Ascending aorta (tissue), 2 donors: ENCODE data around the gene PPIL1. TPM values are rescaled to one million over a fixed set of nuclear protein-coding genes. Genes with fewer than 3 reads are reported as not detected.

Source experiments
- DNase-seq, 2 donors: peaks; one replicate each; pipeline ENCODE4 v3.0.0-alpha.2; 2019; ENCODE audit warnings: low spot score in 2 of 2
- H3K27ac ChIP-seq, 2 donors: fragments of 200-600 bp; sonication (generic); one replicate each; pipeline ENCODE4 v1.5.1; 2016 to 2017; ENCODE audit warnings: mild to moderate bottlenecking in 1 of 2
- H3K27me3 ChIP-seq: fragments of 200-600 bp; sonication (generic); one replicate; pipeline ENCODE4 v1.5.1; 2017
- H3K36me3 ChIP-seq, 2 donors: fragments of 200-600 bp; sonication (generic); one replicate each; pipeline ENCODE4 v1.5.1; 2016
- H3K4me1 ChIP-seq, 2 donors: fragments of 200-600 bp; sonication (generic); one replicate each; pipeline ENCODE4 v1.5.1; 2016 to 2017; ENCODE audit warnings: mild to moderate bottlenecking in 1 of 2
- H3K4me3 ChIP-seq, 2 donors: fragments of 200-600 bp; sonication (generic); one replicate each; pipeline ENCODE4 v1.5.1; 2016 to 2017; ENCODE audit warnings: mild to moderate bottlenecking in 1 of 2
- H3K9me3 ChIP-seq, 2 donors: fragments of 200-600 bp; sonication (generic); one replicate each; pipeline ENCODE4 v1.5.1; 2016
- intact Hi-C: fragments of 100-400 bp; cut with DNase I; formaldehyde crosslinking; loops from one replicate; pipeline ENCODE4 v1.15.1; 2023
- total RNA-seq: library from RNA; depleted of rRNA; stranded (reverse); fragments of >200 nt; gene quantifications from one replicate; pipeline ENCODE4 v1.1.0, GENCODE V29; 2016
- TF ChIP-seq, protein P1 (sequence below), 3 experiments: fragments of 200-600 bp in 2 of 3; fragments of 450-650 bp in 1 of 3; sonication (generic) in 2 of 3; IDR thresholded peaks; one replicate each; pipeline ENCODE4 v1.5.1; 2016 to 2019; ENCODE audit warnings: antibody characterized with exemption in 3 of 3, mild to moderate bottlenecking in 1 of 3, moderate library complexity in 1 of 3

Gene PPIL1
- total RNA-seq, 1 donor from 2014 or later, result 24.2 TPM

DNA sequence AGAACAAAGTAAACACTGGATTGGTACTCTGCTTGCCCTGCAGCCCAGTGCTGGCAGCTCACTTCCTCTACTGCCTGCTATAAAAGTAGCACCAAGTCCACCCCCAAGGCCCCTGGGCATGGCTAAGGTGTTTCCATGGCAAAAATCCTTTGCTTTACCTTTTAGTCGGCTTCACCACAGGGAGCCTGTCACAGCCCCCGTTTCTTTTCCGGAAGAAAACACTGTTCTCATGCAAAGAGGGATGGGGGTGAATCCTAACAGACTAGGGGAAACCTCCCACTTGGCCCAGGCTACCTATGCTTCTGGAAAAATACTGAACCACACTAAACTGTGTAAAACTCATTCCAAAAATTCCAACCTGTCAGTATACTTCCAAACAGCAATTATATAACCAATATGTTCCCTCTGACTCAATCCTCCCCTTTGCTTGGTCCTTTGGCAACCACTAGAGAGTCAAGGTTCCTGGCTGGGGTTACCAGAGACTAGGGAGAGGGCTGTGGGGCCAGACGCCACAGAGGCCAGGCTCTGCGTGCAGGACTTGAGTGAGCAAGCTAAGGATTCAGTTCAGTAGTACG lies 16.1 kb downstream of the PPIL1 start:
- H3K4me3 ChIP-seq, result no peak overlapping the region
- H3K27ac ChIP-seq, result no peak overlapping the region
- DNase-seq, result no peak
- H3K36me3 ChIP-seq, result peaks cover 4 to 9% of the 10 kb centered on the region in 2 donors
- intact Hi-C loops, result no loop called here
- TF ChIP-seq, protein P1, sequence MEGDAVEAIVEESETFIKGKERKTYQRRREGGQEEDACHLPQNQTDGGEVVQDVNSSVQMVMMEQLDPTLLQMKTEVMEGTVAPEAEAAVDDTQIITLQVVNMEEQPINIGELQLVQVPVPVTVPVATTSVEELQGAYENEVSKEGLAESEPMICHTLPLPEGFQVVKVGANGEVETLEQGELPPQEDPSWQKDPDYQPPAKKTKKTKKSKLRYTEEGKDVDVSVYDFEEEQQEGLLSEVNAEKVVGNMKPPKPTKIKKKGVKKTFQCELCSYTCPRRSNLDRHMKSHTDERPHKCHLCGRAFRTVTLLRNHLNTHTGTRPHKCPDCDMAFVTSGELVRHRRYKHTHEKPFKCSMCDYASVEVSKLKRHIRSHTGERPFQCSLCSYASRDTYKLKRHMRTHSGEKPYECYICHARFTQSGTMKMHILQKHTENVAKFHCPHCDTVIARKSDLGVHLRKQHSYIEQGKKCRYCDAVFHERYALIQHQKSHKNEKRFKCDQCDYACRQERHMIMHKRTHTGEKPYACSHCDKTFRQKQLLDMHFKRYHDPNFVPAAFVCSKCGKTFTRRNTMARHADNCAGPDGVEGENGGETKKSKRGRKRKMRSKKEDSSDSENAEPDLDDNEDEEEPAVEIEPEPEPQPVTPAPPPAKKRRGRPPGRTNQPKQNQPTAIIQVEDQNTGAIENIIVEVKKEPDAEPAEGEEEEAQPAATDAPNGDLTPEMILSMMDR (IDR thresholded peaks at IDR 0.05), result no peak
- H3K4me1 ChIP-seq, result peaks cover 0 to 8% of the 10 kb centered on the region in 2 donors
- no peaks in the 10 kb centered on the region for H3K9me3 ChIP-seq
- no peaks in the 10 kb centered on the region for H3K27me3 ChIP-seq

GRCh38 chr6:36857325-36857724 lies 17.3 kb downstream of the PPIL1 start:
- intact Hi-C loops, result no loop called here
- peak in 1 of 2 donors; percentile 46 for DNase-seq
- H3K36me3 ChIP-seq, result peaks cover 0 to 9% of the 10 kb centered on the region in 2 donors
- no peak overlapping the region for H3K4me3 ChIP-seq
- H3K27me3 ChIP-seq, result no peaks in the 10 kb centered on the region
- no peaks in the 10 kb centered on the region for H3K9me3 ChIP-seq
- peaks cover 0 to 18% of the 10 kb centered on the region in 2 donors for H3K4me1 ChIP-seq
- no peak overlapping the region for H3K27ac ChIP-seq
- TF ChIP-seq, protein P1 (IDR thresholded peaks at IDR 0.05), result no peak

DNA sequence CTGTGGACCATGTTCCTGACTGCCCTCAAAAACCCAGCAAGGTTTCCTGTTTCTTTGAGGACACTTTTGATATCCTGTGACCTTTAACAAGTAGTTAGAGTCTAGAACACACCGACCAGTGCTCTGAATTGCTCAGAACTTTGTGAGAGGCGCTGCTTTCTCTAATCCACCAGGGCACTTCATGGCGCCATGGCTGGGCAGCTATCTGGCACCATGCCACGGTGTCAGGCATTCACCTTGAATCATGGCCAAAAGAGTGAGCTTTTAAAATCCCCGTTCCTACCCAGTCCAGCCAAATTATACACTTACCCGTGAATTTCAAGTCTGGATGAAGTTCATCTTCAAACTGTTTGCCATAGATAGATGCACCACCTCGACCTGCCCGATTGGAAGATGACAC lies 18.3 kb downstream of the PPIL1 start:
- peaks cover 0 to 24% of the 10 kb centered on the region in 2 donors for H3K4me1 ChIP-seq
- TF ChIP-seq, protein P1 (IDR thresholded peaks at IDR 0.05), result no peak
- peaks cover 0 to 9% of the 10 kb centered on the region in 2 donors for H3K36me3 ChIP-seq
- H3K27me3 ChIP-seq, result no peaks in the 10 kb centered on the region
- H3K9me3 ChIP-seq, result no peaks in the 10 kb centered on the region
- intact Hi-C loops, result no loop called here
- no peak overlapping the region for H3K27ac ChIP-seq
- DNase-seq, result peak in 1 of 2 donors; percentile 61
- H3K4me3 ChIP-seq, result no peak overlapping the region

- Histone ChIP-seq H3K27me3 (no peaks in the 10 kb centered on the region), H3K27ac (no peak overlapping the region), H3K4me1 (peaks cover 0 to 24% of the 10 kb centered on the region in 2 donors), H3K4me3 (no peak overlapping the region), H3K36me3 (peaks cover 0 to 9% of the 10 kb centered on the region in 2 donors), H3K9me3 (no peaks in the 10 kb centered on the region)
- intact Hi-C loops, result no loop called here
- TF ChIP-seq, protein P1 (IDR thresholded peaks at IDR 0.05), result no peak
- DNase-seq, result peak in 1 of 2 donors; percentile 58
Measured at GRCh38 chr6:36855750-36856149, 18.9 kb downstream of the PPIL1 start.

GRCh38 chr6:36853325-36853724 lies 21.3 kb downstream of the PPIL1 start:
- Histone ChIP-seq H3K27ac (peak overlapping the region; percentile 77 to 89), H3K9me3 (no peaks in the 10 kb centered on the region), H3K4me1 (peaks cover 0 to 23% of the 10 kb centered on the region in 2 donors), H3K4me3 (no peak overlapping the region), H3K27me3 (no peaks in the 10 kb centered on the region), H3K36me3 (peaks cover 0 to 9% of the 10 kb centered on the region in 2 donors)
- intact Hi-C loops, result loop anchor here (2.0 to 5.0 kb wide), 2 partner anchors 21 to 226 kb away; partner anchors contain the start of gene PPIL1
- TF ChIP-seq, protein P1 (IDR thresholded peaks at IDR 0.05), result no peak
- DNase-seq, result peak; percentile 43 to 89
